Activated naive CD8-positive, alpha-beta T cell treated with anti-CD3 and anti-CD28 coated beads, Interleukin-2, amount 10 ng/mL, durations not matched to agents 7 days and 5 days (primary cell): ENCODE results near the gene SYNRG. TPM values are rescaled to one million over a fixed set of nuclear protein-coding genes. Genes with fewer than 3 reads are reported as not detected.

Experiments used
- ATAC-seq: fragments of 150-1000 bp; cut with Tn5 transposase; one replicate; pipeline ENCODE4 v1.10.0; 2021; ENCODE audit warnings: low read depth, moderate library complexity
- POLR2A ChIA-PET: fragments of 350-600 bp; sonication (Branson Sonifier 250); formaldehyde crosslinking; loops from one replicate; lab custom pipeline; 2021; ENCODE audit warnings: antibody characterized with exemption; lab: Charles Lee
- DNase-seq: peaks from one replicate; pipeline ENCODE4 v3.0.0; 2021
- H3K27ac Mint-ChIP-seq: one replicate; pipeline ENCODE4 v1.8.0; 2022; ENCODE audit warnings: mild to moderate bottlenecking, mixed read lengths
- H3K27me3 Mint-ChIP-seq: one replicate; pipeline ENCODE4 v1.8.0; 2022; ENCODE audit warnings: mild to moderate bottlenecking, moderate library complexity, mixed read lengths
- H3K36me3 Mint-ChIP-seq: one replicate; pipeline ENCODE4 v1.8.0; 2021; ENCODE audit warnings: mild to moderate bottlenecking, mixed read lengths
- H3K4me1 Mint-ChIP-seq: one replicate; pipeline ENCODE4 v1.8.0; 2021; ENCODE audit warnings: mixed read lengths
- H3K4me3 Mint-ChIP-seq: one replicate; pipeline ENCODE4 v1.8.0; 2022; ENCODE audit warnings: mild to moderate bottlenecking, moderate library complexity, mixed read lengths
- H3K9me3 Mint-ChIP-seq: one replicate; pipeline ENCODE4 v1.8.0; 2021; ENCODE audit warnings: mixed read lengths
- total RNA-seq, 2 experiments: library from RNA; stranded (reverse); gene quantifications; one replicate each; pipeline ENCODE4 v1.2.3, GENCODE V29; 2021

The SYNRG gene
- total RNA-seq, 2 experiments from 2014 or later, result 123 to 137 TPM

- no peaks in the 10 kb centered on the region for H3K9me3 Mint-ChIP-seq
- H3K36me3 Mint-ChIP-seq, result peaks cover 11% of the 10 kb centered on the region
- ATAC-seq, result no peak
- H3K4me1 Mint-ChIP-seq, result peaks cover 18% of the 10 kb centered on the region
- POLR2A ChIA-PET, result interaction anchor here (1.3 kb wide), 1 partner anchor 12 kb away, joined by 3 read pairs; no protein-coding TSS in a partner anchor
- no peak overlapping the region for H3K4me3 Mint-ChIP-seq
- DNase-seq, result no peak
- no peak overlapping the region for H3K27ac Mint-ChIP-seq
- H3K27me3 Mint-ChIP-seq, result no peaks in the 10 kb centered on the region
Observed at GRCh38 chr17:37483311-37484039, 125.7 kb downstream of the SYNRG start.

DNA sequence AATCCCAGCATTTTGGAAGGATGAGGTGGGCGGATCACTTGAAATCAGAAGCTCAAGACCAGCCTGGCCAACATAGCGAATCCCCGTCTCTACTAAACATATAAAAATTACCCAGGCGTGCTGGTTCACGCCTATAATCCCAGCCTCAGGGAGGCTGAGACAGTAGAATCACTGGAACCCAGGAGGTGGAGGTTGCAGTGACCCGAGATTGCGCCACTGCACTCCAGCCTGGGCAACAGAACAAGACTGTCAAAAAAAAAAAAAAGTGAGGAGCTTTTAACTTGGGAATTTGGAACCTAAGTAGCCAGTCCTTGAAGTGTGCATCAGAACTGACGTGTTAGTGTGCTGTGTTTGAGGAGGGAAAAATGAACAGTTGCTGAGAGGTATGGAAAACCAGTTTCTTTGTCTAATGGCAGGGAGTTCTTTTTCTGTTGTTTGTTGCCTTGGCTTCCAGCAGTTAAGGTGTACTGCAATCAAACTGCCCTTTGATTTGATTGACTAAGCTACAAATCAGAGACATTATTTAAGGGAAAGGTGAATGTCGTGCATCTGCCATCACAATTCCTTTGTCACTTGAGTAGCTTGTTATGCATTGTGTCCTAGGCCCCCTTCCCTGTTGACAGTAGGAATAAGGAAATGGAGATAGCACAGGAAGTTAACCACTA is 128.1 kb downstream of the SYNRG start:
- POLR2A ChIA-PET, result interaction anchor here (0.7 kb wide), 1 partner anchor 144 kb away, joined by 3 read pairs; no protein-coding TSS in a partner anchor

DNA sequence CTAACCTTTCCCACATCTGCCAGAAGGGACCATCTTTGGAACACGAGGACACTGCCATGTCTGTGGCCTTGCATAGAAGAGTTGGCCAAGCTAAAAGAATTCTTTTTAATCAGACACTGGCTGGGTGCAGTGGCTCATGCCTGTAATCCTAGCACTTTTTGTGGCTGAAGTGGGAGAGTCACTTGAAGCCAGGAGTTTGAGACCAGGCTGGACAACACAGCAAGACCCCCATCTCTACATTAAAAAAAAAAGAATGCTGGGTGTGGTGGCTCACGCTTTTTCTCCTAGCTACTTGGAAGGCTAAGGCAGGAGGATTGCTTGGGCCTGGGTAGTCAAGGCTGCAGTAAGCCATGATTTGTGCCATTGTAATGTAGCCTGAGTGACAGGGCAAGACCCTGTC is 128.8 kb downstream of the SYNRG start:
- POLR2A ChIA-PET, result no interaction called here
- ATAC-seq (no peak), DNase-seq (no peak)
- H3K4me3 Mint-ChIP-seq, result no peak overlapping the region
- peaks cover 12% of the 10 kb centered on the region for H3K4me1 Mint-ChIP-seq
- H3K9me3 Mint-ChIP-seq, result no peaks in the 10 kb centered on the region
- peaks cover 21% of the 10 kb centered on the region for H3K36me3 Mint-ChIP-seq
- no peaks in the 10 kb centered on the region for H3K27me3 Mint-ChIP-seq
- H3K27ac Mint-ChIP-seq, result no peak overlapping the region

More for the DNA sequence above, 128.1 kb downstream of the SYNRG start:
- no peak for DNase-seq
- ATAC-seq, result no peak
- Mint-ChIP-seq H3K4me3 (no peak overlapping the region), H3K27me3 (no peaks in the 10 kb centered on the region), H3K9me3 (no peaks in the 10 kb centered on the region), H3K36me3 (peaks cover 16% of the 10 kb centered on the region), H3K27ac (no peak overlapping the region), H3K4me1 (peaks cover 12% of the 10 kb centered on the region)

DNA sequence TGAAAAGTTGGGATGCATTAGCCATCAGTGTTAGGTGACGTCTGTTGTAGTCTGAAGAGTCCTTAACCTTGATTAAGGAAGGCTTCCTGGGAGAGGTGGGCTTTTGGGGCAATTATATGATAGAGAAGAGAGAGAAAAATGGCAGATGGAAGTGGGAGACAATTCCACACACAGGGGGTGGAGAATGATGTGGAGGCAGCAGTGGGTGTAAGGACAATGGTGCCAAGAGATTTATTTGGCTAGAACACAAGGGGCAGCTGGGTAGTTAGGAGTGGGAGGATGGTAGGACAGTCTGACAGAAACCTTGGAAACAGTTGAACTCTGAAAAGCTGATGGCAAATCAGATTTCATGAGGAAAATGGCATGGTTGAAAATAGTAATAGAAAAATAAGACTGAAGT is 130.2 kb downstream of the SYNRG start:
- Mint-ChIP-seq H3K4me3 (no peak overlapping the region), H3K27me3 (no peaks in the 10 kb centered on the region), H3K4me1 (peaks cover 12% of the 10 kb centered on the region), H3K9me3 (no peaks in the 10 kb centered on the region), H3K27ac (no peak overlapping the region), H3K36me3 (peaks cover 25% of the 10 kb centered on the region)
- POLR2A ChIA-PET, result no interaction called here
- no peak for ATAC-seq
- no peak for DNase-seq

- H3K27me3 Mint-ChIP-seq, result no peaks in the 10 kb centered on the region
- H3K4me3 Mint-ChIP-seq, result no peak overlapping the region
- peaks cover 8% of the 10 kb centered on the region for H3K4me1 Mint-ChIP-seq
- ATAC-seq (no peak), DNase-seq (no peak)
- POLR2A ChIA-PET, result interaction anchor here (0.6 kb wide), 1 partner anchor 19 kb away, joined by 7 read pairs; no protein-coding TSS in a partner anchor
- peaks cover 27% of the 10 kb centered on the region for H3K36me3 Mint-ChIP-seq
- H3K9me3 Mint-ChIP-seq, result no peaks in the 10 kb centered on the region
- H3K27ac Mint-ChIP-seq, result no peak overlapping the region
Observed at GRCh38 chr17:37478187-37478586, 131.0 kb downstream of the SYNRG start.

DNA sequence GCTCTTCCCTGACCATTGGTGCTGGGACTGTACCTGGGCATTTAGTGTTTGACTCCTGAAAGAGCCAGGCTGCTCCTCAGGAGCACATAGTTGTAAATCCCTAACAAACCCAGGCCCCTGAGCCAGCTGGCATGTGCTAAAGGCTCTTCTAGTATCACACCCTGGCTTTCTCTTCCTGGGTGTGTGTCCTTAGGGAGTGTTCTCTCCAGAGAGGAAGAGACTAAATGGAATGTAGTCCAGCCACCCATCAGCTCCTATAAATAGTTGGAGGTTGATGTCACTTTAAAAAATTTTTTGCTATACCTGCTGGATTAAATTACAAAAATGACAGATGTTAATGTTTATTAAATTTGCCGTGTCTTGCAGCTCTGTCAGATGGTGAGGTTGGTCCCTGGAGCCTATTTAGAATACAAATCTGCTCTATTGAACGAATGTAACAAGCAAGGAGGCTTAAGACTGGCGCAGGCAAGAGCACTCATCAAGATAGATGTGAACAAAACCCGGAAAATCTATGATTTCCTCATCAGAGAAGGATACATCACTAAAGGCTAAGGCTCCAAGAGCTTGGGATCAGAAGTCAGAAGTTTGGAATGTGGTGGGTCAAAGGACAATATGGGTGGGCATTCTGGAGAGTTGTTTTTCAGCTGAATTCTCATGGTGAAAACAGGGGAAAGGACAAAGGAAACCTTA is 132.6 kb downstream of the SYNRG start:
- Mint-ChIP-seq H3K4me3 (no peak overlapping the region), H3K27me3 (no peaks in the 10 kb centered on the region), H3K9me3 (no peaks in the 10 kb centered on the region), H3K27ac (no peak overlapping the region), H3K36me3 (peaks cover 32% of the 10 kb centered on the region), H3K4me1 (peaks cover 5% of the 10 kb centered on the region)
- DNase-seq (no peak), ATAC-seq (no peak)
- POLR2A ChIA-PET, result no interaction called here

GRCh38 chr17:37475731-37476420 is 133.3 kb downstream of the SYNRG start:
- H3K27ac Mint-ChIP-seq, result no peak overlapping the region
- peaks cover 34% of the 10 kb centered on the region for H3K36me3 Mint-ChIP-seq
- DNase-seq, result no peak
- no peaks in the 10 kb centered on the region for H3K27me3 Mint-ChIP-seq
- H3K4me1 Mint-ChIP-seq, result no peaks in the 10 kb centered on the region
- ATAC-seq, result no peak
- H3K4me3 Mint-ChIP-seq, result no peak overlapping the region
- H3K9me3 Mint-ChIP-seq, result no peaks in the 10 kb centered on the region
- POLR2A ChIA-PET, result interaction anchor here (0.7 kb wide), 1 partner anchor 43 kb away, joined by 3 read pairs; no protein-coding TSS in a partner anchor

DNA sequence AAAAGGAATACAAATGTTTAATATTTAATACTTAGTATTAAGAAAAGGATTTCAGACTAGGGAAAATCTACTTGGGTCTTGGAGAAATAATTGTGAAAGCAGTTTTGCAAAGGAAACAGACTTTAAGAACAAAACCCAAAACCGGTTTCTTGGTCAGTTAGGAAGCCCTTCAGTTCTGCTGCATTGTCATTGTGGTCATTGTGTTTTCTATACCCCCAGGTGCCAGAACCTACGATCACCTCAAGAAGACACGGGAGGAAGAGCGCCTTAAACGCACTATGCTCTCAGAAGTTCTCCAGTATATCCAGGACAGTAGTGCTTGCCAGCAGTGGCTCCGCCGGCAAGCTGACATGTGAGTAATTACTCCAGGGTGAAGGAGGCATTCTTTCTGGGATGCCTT is 139.0 kb downstream of the SYNRG start:
- ATAC-seq (no peak), DNase-seq (no peak)
- H3K4me1 Mint-ChIP-seq, result peaks cover 9% of the 10 kb centered on the region
- H3K27me3 Mint-ChIP-seq, result no peaks in the 10 kb centered on the region
- H3K4me3 Mint-ChIP-seq, result no peak overlapping the region
- POLR2A ChIA-PET, result no interaction called here
- no peaks in the 10 kb centered on the region for H3K9me3 Mint-ChIP-seq
- peak overlapping the region; percentile 34 for H3K27ac Mint-ChIP-seq
- H3K36me3 Mint-ChIP-seq, result peaks cover 41% of the 10 kb centered on the region

DNA sequence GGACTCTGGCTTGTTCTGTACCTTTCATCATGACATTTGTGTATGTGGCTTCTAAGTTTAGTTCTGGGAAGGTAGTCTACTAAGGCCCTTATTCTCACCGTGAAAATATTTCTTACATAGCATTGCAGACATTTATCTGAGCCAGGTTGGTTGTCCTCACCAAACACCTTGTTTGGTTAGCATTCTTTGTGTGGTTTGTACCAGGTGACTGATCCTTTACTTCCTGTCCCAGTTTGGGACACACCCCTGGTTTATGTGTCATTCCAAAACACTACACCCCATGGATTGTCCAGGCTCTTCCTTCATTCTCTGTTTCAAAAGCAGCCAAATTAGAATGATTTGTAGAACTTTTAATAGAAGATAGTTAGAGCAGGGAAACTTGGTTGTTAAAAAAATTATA is 142.7 kb downstream of the SYNRG start:
- POLR2A ChIA-PET, result no interaction called here
- H3K27ac Mint-ChIP-seq, result no peak overlapping the region

DNA sequence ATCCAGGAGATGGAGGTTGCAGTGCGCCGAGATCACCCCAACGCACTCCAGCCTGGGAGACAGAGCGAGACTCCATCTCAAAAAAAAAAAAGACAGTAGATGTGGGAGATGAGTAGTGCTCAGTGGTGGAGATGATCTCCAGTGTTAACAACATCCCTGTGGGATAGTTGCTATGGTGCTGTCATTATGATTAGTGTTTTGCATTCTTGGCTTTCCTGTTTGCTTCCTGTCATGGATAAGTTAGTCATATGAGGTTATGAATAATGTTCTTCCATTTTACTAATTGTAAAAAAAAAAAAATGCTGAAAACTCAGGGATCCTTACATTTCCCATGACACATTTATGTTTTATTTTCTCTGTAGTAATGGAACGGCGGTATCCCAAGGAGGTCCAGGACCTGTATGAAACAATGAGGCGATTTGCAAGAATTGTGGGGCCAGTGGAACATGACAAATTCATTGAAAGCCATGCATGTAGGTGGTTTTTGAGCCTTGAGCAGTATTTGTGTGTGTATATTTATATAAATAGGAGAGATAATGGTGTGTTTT is 144.1 kb downstream of the SYNRG start:
- Mint-ChIP-seq H3K36me3 (peaks cover 23% of the 10 kb centered on the region), H3K27ac (no peak overlapping the region), H3K27me3 (no peaks in the 10 kb centered on the region), H3K4me3 (no peak overlapping the region), H3K4me1 (peaks cover 11% of the 10 kb centered on the region), H3K9me3 (no peaks in the 10 kb centered on the region)
- DNase-seq, result no peak
- POLR2A ChIA-PET, result no interaction called here
- no peak for ATAC-seq

More for the DNA sequence above, 142.7 kb downstream of the SYNRG start:
- Mint-ChIP-seq H3K4me1 (peaks cover 11% of the 10 kb centered on the region), H3K9me3 (no peaks in the 10 kb centered on the region), H3K27me3 (no peaks in the 10 kb centered on the region), H3K4me3 (no peak overlapping the region), H3K36me3 (peaks cover 29% of the 10 kb centered on the region)
- DNase-seq, result no peak
- ATAC-seq, result no peak
